Measurements from ENCODE around the gene RTP5. TPM values are rescaled to one million over a fixed set of nuclear protein-coding genes. Genes with fewer than 3 reads are reported as not detected.

Gene RTP5
- total and polyA plus RNA-seq, 2 of the 8 experiments (the other 6 are each of a cell fraction or from before 2014, with no cell fraction given), result not detected

- TF ChIP-seq, protein P1, sequence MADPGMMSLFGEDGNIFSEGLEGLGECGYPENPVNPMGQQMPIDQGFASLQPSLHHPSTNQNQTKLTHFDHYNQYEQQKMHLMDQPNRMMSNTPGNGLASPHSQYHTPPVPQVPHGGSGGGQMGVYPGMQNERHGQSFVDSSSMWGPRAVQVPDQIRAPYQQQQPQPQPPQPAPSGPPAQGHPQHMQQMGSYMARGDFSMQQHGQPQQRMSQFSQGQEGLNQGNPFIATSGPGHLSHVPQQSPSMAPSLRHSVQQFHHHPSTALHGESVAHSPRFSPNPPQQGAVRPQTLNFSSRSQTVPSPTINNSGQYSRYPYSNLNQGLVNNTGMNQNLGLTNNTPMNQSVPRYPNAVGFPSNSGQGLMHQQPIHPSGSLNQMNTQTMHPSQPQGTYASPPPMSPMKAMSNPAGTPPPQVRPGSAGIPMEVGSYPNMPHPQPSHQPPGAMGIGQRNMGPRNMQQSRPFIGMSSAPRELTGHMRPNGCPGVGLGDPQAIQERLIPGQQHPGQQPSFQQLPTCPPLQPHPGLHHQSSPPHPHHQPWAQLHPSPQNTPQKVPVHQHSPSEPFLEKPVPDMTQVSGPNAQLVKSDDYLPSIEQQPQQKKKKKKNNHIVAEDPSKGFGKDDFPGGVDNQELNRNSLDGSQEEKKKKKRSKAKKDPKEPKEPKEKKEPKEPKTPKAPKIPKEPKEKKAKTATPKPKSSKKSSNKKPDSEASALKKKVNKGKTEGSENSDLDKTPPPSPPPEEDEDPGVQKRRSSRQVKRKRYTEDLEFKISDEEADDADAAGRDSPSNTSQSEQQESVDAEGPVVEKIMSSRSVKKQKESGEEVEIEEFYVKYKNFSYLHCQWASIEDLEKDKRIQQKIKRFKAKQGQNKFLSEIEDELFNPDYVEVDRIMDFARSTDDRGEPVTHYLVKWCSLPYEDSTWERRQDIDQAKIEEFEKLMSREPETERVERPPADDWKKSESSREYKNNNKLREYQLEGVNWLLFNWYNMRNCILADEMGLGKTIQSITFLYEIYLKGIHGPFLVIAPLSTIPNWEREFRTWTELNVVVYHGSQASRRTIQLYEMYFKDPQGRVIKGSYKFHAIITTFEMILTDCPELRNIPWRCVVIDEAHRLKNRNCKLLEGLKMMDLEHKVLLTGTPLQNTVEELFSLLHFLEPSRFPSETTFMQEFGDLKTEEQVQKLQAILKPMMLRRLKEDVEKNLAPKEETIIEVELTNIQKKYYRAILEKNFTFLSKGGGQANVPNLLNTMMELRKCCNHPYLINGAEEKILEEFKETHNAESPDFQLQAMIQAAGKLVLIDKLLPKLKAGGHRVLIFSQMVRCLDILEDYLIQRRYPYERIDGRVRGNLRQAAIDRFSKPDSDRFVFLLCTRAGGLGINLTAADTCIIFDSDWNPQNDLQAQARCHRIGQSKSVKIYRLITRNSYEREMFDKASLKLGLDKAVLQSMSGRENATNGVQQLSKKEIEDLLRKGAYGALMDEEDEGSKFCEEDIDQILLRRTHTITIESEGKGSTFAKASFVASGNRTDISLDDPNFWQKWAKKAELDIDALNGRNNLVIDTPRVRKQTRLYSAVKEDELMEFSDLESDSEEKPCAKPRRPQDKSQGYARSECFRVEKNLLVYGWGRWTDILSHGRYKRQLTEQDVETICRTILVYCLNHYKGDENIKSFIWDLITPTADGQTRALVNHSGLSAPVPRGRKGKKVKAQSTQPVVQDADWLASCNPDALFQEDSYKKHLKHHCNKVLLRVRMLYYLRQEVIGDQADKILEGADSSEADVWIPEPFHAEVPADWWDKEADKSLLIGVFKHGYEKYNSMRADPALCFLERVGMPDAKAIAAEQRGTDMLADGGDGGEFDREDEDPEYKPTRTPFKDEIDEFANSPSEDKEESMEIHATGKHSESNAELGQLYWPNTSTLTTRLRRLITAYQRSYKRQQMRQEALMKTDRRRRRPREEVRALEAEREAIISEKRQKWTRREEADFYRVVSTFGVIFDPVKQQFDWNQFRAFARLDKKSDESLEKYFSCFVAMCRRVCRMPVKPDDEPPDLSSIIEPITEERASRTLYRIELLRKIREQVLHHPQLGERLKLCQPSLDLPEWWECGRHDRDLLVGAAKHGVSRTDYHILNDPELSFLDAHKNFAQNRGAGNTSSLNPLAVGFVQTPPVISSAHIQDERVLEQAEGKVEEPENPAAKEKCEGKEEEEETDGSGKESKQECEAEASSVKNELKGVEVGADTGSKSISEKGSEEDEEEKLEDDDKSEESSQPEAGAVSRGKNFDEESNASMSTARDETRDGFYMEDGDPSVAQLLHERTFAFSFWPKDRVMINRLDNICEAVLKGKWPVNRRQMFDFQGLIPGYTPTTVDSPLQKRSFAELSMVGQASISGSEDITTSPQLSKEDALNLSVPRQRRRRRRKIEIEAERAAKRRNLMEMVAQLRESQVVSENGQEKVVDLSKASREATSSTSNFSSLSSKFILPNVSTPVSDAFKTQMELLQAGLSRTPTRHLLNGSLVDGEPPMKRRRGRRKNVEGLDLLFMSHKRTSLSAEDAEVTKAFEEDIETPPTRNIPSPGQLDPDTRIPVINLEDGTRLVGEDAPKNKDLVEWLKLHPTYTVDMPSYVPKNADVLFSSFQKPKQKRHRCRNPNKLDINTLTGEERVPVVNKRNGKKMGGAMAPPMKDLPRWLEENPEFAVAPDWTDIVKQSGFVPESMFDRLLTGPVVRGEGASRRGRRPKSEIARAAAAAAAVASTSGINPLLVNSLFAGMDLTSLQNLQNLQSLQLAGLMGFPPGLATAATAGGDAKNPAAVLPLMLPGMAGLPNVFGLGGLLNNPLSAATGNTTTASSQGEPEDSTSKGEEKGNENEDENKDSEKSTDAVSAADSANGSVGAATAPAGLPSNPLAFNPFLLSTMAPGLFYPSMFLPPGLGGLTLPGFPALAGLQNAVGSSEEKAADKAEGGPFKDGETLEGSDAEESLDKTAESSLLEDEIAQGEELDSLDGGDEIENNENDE (IDR thresholded peaks at IDR 0.05; ENCODE audit: insufficient replicate concordance, low read length), result no peak
- TF ChIP-seq HDAC6 (IDR thresholded peaks at IDR 0.05; ENCODE audit: low read depth, low read length) (no peak), MAX (IDR thresholded peaks at IDR 0.05) (peak; percentile 60), SP1 (IDR thresholded peaks at IDR 0.05; ENCODE audit: low read depth, low read length) (no peak), TAF1 (IDR thresholded peaks at IDR 0.05; ENCODE audit: low read depth, low read length) (no peak), CTCF (IDR thresholded peaks at IDR 0.05; ENCODE audit: control extremely low read depth in 1 of 3, insufficient read depth in 1 of 3, low read depth in 1 of 3, low read length in 3 of 3) (0 out of 4 replicates have a peak, but pooled peaks of 1 of the 3 experiments have one; percentile 20)
Measured at GRCh38 chr2:241882091-241882625, 12.6 kb downstream of the RTP5 start (continued).
